Fibroblast of skin of right quadriceps (primary cell): ENCODE measurements around the gene LINS1.
A peak's percentile ranks its signal among the peaks of the same experiment; 100 is the strongest.

ENCODE experiments used
- DNase-seq: peaks from one replicate; pipeline ENCODE4 v3.0.0-alpha.2; 2013

Gene LINS1

GRCh38 chr15:100602064-100602822 lies at the start of gene LINS1, which contains the start of gene ASB7:
TSS of gene LINS1 (minus strand) at chr15:100602184. CDS start at chr15:100580842, 21,342 bp downstream.
TSS of gene ASB7 (plus strand) at chr15:100602589. CDS start at chr15:100612217, 9,628 bp downstream.
- peak; percentile 100 for DNase-seq

GRCh38 chr15:100651253-100651652 lies 49.3 kb upstream of the LINS1 start:
- peak; percentile 45 for DNase-seq

DNA sequence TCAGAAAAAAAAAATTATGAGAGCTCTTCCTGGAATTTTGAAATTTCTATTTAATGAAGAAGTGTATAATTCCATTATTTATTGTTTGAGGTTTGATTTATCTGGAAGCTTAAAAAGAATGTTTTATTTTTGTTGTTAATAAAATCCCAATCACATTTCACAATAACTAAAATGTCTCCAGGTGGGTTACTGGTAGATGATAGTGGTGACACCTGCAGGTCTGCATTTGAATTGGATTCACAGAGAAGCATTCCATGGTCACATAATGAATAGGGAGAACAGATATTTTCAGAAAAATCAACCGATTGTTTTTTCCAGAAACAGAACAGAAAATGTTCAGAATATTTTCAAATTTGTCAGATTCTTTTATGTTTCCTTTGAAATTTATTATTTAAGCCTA lies 48.7 kb upstream of the LINS1 start:
- no peak for DNase-seq

DNA sequence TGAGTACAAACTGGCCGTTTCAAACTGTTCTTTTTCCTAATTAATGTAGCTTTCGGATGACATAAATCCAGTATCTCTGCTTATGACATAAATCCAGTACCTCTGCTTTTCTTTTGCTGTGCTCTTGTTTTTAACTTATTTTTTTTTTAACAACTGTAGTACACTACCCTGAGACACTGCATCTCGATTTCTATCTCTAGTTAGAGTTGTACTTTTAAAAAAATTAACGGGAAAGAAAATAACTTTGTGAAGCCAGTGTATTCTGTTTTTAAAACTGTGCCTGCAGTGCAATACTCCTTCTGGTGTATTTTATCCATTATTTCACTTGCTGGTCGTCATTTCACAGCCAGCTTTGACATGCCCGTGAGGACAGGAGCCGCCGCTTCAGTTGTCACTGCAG lies 47.0 kb upstream of the LINS1 start:
- DNase-seq = no peak

- DNase-seq = no peak
Measured at GRCh38 chr15:100645671-100646070, 43.7 kb upstream of the LINS1 start.

- no peak for DNase-seq
Measured at GRCh38 chr15:100642950-100643338, 41.0 kb upstream of the LINS1 start.

- no peak for DNase-seq
Measured at GRCh38 chr15:100642213-100642949, 40.4 kb upstream of the LINS1 start.

DNA sequence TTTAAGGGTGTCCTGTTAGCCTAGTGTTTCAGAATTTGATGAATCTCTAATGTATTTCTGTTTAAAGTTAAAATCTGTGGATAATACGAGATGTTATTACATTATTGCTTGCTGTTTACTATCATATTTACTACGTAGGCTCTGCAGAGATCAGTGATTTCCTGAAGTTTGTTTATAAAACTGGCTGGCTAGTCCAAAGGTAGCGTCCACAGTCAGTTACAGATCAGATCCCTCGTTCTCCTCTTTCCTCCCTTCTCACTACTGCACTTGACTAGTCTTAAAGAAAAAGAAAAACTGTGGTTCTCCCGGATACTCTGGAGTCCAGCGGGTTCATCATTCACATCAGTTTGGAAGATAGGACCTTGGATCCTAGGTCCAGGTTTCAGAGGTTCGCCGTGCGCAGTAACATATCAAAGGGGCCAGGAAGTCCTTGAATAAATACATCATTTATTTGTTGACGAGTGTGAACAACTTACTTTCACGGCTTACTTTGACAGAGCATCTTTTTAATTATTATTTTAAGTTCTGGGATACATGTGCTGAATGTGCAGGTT lies 36.3 kb upstream of the LINS1 start:
- no peak for DNase-seq

DNA sequence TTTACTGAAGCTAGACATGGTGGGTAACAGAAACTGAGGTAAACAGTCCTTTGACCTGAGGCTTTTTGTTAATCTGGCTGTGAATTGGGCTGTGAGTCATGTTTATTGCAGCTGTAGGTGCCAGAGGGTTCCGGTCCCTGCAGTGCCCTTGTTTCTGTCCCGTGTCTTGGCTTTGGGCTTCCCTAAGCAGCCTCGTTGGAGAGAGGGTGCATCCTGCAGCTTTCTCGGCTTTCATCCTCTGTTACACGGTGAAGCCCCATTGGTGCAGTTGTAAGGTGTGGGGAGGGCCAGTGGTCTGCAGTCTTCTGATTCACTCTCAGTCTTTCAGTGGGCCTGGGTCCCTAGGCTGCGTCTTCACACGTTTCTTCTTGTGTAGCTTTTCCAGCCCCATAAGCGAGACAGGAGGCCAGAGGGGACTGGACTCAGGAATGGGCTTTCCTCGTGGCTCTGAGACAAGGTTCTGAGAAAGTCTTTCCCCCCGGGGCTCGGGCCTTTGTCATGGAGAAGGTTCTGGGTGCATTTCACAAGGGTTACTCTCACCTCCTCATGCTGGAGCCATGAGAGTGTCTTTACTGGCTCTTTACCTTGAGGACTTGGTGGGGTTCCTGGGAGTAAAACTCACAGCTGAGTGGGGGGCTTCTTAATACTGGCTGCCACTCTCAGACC lies 33.6 kb upstream of the LINS1 start:
- no peak for DNase-seq

GRCh38 chr15:100633763-100634075 lies 31.7 kb upstream of the LINS1 start:
- no peak for DNase-seq

DNA sequence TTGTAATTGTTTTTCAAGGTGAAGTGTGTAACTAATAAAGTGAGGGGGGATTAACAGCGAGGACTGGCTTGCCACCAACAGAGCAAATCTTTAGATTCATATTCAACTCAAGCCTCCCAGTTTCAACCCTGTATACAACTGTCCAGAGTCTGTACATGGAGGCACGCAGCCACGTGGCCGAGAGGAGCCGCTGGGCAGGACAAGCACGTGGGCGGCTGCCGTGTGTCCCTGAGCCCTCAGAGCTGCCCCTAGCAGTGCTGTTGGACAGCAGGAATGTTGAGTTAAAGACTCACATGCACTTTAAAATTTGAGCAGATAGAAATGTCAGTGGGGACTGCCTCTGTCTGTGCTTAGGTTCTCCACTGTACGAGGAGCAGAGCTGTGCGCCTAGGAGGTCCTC lies 29.8 kb upstream of the LINS1 start:
- DNase-seq = no peak

- DNase-seq = peak; percentile 58
Measured at GRCh38 chr15:100628746-100629145, 26.8 kb upstream of the LINS1 start.

DNA sequence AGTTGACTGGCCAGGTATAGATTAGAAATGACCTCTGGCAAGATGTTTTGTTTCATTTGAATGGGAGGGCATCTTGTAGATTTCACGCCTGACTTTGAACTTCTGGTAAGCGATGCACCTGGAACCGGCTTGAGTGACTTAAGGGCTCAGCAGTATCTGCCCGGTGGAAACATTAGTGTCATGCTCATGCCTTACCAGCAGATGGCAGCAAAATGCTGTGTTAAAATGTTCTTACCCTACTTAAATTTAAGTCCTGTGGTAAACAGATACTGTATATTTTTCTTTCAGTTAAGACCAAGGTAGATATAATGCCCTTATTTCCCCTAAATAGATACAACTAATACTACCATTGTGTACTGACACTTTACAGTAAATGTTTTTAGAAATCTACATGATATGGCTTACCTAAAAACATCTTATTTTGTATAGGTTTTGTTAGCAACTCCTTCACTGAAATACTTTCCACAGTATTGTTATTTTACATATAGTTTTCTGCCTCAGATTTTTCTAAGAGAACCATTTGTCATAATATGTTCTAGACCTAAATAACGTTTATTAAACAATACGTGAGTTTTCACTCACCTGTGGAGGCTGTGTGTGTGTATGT lies 25.9 kb upstream of the LINS1 start:
- peak; percentile 65 for DNase-seq

DNA sequence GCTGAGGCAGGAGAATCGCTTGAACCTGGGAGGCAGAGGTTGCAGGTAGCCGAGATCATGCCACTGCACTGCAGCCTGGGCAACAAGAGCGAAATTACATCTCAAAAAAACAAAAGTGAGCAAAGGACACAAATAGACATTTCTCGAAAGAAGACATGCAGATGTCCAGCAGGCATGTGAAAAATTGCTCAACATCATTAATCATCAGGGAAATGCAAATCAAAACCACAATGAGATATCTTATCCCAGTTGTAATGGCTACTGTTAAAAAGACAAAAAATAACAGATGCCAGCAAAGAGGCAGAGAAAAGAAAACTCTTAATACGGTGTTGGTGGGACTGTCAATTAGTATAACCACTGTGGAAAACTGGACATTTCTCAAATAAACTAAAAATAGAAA lies 21.3 kb upstream of the LINS1 start:
- peak; percentile 36 for DNase-seq

- DNase-seq = no peak
Measured at GRCh38 chr15:100616700-100617099, 14.7 kb upstream of the LINS1 start.

DNA sequence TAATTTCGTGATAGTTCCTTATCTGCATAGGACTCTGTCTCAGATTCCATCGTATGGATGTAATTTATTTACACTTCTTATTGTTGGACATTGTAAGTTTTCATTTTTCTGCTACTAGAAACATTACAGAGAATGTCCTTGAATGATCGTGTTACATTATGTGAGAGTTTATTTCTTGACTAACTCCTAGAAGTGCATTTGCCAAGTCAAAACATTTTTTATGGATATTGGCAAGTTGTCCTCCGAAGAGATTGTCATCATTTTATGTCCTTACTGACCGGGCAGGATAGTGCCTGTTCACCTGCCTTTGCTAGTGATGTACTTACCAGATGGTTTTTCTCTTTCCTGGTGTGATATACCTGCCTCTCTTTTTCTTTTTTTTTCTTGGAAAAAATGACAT lies 13.8 kb upstream of the LINS1 start:
- DNase-seq = no peak

GRCh38 chr15:100614918-100615317 lies 12.9 kb upstream of the LINS1 start:
- no peak for DNase-seq

GRCh38 chr15:100614336-100614735 lies 12.4 kb upstream of the LINS1 start:
- no peak for DNase-seq

DNA sequence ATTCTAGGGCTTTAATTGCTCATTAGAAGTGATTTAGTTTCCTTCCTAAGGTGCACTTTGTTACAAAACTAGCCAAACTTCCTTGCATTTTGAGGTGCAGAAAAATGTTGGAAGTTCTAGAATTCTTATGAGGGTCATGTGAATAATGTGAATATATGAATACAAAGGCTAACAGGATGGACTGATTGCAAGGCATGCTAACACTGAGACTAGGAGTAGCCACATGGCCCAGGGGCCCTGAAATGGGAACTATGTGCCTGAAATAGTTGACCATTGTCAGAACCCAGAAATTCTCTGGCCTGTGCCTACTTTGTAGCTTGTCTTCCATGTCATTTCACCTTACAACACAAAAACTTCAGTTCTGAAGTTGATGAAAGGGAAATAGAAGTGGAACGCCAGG lies 11.2 kb upstream of the LINS1 start:
- DNase-seq = no peak

- no peak for DNase-seq
Measured at GRCh38 chr15:100612539-100612938, 10.6 kb upstream of the LINS1 start.

DNA sequence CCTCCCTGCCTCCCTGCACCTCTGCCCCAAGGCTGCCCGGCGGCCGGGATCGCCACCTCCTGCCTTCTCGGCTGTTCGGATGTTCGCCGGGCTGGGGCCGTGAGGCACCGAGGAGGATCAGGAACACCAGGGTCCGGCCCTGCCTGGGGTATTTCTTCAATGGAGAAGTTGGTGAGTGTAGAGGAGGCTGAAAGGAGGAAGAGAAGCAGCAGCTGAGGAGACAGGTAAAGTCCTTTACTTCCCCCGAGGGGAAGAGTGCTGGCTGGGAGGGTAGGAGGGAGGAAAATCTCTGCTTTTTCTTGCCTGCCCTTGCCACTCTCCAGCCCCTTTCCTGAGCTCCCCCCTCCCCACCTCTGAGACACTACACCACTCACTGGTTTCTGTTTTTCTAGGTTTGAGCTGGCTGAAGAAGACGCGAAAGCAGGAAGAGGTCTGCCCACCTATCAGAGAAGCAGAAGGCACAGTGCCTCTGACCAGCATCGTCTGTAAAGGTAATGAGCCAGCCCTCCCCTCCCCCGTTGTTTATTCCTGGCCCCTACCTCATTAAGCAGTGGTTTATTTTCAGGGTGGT lies 924 bp upstream of the LINS1 start:
- peak; percentile 9 for DNase-seq

GRCh38 chr15:100601617-100602063 lies 344 bp downstream of the LINS1 start:
- DNase-seq = no peak

- no peak for DNase-seq
Measured at GRCh38 chr15:100601163-100601562, 821 bp downstream of the LINS1 start.
